Myocyte (in vitro differentiated cells): ENCODE measurements around the gene ZNF442. TPM values are rescaled to one million over a fixed set of nuclear protein-coding genes. Genes with fewer than 3 reads are reported as not detected.
"Not testable (repeated sequence)": the region's sequence is repeated elsewhere in the genome, so short reads cannot be mapped to it uniquely, and the experiment has no call there.

Experiments used
- DNase-seq: peaks from one replicate; pipeline ENCODE4 v3.0.0-alpha.2; 2012; ENCODE audit warnings: low read depth
- polyA plus RNA-seq: library from polyadenylated mRNA; unstranded; fragments of >200 nt; gene quantifications from one replicate; pipeline ENCODE4 v1.2.1, GENCODE V29; 2012; ENCODE audit warnings: missing spikeins
- total RNA-seq: library from RNA; depleted of rRNA; stranded (reverse); fragments of >200 nt; gene quantifications from 2 replicates; pipeline ENCODE4 v1.2.3, GENCODE V29; 2014

Gene ZNF442
- 2.8 and 3.7 TPM in 2 replicates for total RNA-seq
- 1.1 TPM for polyA plus RNA-seq

GRCh38 chr19:12365236-12366162, at the start of gene ZNF442:
Gene ZNF442 (minus strand): TSS chr19:12365683. CDS start chr19:12363631, 2,052 bp downstream.
- peak; percentile 99 for DNase-seq

- DNase-seq, result peak; percentile 3
These were observed 46.4 kb upstream of the ZNF442 start for GRCh38 chr19:12411893-12412292.

GRCh38 chr19:12400633-12401502, 35.4 kb upstream of the ZNF442 start, which contains the start of gene ZNF799:
Gene ZNF799 (minus strand): TSS chr19:12401271. CDS start chr19:12401070, 201 bp downstream.
- DNase-seq, result peak; percentile 97

DNA sequence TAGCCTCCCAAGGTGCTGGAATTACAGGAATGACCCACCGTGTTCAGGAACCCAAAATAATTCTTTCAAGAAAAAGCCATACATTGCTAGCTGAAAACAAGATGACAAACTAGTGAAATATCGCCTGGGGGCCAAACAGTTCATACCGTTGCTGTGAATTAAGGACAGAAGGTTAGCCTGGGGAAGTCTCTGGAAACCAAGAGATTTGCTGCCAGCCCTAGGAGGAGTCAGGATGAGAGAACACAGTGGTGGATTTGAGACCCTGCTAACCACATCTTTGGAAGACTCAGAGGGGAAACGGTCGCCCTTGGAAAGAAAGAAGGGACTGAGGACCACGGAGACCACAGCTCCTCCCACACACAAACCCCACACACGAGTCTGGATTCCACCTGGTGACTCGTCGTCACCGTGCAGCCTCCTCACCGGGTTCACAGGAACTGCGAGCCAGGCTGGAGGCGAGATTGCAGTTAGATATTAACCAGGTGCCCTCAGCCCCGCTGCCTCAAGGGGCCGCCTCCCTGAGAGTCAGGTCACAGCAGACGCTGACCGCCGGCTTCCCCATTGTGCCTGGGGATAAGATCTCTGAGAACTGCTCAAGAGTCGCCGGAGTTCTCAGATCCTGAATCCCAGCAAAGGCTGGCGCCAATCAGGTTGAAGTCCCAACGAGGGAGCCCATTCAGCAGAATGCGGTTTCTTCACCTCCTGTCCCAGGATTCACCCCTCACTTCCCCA, 34.6 kb upstream of the ZNF442 start:
- DNase-seq, result peak; percentile 5

DNA sequence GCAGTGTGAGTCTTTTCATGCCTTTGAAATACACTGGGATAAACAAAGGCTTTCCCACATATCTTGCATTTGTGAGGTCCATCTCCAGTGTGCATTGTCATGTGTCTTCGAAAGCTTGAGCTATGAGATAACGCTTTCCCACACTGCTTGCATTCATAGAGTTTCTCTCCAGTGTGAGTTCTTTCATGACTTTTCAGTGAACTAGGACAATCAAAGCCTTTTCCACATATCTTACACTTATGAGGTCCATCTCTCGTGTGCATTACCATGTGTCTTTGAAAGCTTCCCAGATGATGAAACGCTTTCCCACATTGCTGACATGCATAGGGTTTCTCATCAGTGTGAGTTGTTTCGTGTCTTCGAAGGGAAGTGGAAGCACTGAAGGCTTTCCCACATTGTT, 25.7 kb upstream of the ZNF442 start:
- DNase-seq, result not testable (repeated sequence)

DNA sequence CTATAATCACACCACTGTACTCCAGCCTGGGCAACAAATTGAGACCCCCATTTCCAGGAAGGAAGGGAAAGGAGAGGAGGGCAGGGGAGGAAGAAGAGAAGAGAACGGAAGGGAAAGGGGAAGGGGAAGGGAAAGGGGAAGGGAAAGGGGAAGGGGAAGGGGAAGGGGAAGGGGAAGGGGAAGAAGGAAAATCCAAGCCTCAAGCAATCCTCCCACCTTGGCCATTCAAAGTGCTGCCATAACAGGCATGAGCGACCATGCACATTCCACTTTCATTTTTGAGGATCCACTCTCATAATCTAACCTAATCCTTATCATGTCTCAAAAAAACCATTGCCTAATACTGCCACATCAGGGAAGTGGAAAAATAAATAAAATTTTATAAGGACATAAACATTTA, 20.9 kb upstream of the ZNF442 start:
- not testable (repeated sequence) for DNase-seq

DNA sequence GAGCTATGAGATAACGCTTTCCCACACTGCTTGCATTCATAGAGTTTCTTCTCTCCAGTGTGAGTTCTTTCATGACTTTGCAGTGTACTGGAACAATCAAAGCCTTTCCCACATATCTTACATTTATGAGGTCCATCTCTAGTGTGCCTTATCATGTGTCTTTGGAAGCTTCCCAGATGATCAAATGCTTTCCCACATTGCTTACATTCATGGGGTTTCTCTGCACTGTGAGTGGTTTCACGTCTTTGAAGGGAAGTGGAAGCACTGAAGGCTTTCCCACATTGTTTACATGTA, 14.9 kb upstream of the ZNF442 start:
- DNase-seq, result no peak

DNA sequence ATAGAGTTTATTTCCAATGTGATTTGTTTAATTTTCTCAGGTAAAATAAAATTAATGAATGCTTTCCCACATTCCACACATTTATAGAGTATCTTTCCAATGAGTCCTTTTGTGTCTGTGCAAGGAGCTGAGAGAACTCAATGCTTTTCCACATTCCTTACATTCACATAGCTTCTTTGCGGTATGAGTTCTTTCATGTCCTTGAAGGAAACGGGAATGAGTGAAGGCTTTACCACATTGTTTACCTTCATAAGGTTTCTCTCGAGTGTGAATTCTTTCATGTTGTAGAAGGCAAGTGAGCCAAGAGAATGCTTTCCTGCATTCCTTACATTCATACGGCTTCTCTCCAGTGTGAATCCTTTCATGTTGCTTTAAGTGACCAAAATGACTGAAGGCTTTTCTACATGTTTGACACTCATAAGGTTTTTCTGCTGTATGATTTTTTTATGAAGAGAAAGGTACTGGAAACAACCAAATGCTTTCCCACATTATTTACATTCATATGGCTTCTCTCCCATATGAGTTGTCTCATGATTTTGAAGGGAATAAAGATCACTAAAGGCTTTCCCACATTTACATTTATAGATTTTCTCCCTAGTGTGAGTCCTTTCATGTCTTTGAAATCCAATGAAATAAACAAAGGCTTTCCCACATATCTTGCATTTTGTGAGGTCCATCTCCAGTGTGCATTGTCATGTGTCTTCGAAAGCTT, 14.4 kb upstream of the ZNF442 start:
- DNase-seq, result no peak

DNA sequence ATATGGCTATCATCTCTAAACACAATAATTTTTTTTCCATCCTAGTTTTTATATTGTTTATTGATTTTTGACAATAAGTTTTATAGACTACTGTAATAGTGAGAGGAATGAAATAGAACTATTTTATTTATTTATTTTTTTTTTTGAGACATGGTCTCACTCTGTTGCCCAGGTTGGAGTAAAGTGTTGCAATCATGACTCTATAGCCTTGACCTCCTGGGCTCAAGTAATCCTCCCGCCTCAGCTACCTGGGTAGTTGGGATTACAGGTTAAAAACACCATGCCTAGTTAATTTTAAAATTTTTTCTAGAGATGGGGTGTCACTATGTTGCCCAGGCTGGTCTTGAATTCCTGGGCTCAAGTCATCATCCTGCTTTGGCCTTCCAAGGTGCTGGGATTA, 8.5 kb upstream of the ZNF442 start:
- no peak for DNase-seq

DNA sequence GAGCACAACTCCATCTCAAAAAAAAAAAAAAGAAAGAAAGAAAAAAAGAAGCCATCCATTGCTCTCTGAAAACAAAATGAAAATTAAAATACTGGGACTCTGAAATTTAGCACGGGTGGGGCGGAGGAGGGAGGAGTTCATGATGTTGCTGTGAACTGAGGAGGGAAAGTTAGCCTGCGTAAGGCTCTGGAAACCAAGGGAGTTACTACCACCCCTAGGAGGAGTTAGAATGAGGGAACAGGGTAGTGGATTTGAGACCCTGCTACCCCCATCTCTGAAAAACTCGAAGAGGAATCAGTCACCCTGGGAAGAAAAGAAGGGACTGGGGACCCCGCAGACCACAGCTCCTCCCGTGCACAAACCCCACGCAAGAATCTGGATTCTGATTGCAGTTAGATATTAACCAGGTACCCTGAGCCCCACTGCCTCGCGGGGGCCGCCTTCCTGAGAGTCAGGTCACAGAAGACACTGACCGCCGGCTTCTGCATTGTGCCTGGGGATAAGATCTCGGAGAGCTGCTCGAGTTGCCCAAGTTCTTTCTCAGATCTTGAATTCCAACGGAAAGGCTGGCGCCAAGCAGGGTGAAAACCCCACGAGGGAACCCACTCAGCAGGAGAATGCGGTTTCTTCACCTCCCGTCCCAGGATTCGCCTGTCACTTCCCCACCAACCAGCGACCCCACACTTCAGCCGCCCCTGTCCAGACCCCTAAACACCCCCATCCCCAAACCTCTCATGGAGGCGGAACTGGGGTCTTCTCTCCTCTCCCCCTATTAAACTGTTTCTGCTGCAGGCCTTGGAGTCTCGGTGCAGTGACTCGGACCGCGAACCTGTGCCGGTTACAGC, 870 bp downstream of the ZNF442 start:
- DNase-seq, result peak; percentile 26

GRCh38 chr19:12362236-12362635, 3.2 kb downstream of the ZNF442 start:
- not testable (repeated sequence) for DNase-seq

DNA sequence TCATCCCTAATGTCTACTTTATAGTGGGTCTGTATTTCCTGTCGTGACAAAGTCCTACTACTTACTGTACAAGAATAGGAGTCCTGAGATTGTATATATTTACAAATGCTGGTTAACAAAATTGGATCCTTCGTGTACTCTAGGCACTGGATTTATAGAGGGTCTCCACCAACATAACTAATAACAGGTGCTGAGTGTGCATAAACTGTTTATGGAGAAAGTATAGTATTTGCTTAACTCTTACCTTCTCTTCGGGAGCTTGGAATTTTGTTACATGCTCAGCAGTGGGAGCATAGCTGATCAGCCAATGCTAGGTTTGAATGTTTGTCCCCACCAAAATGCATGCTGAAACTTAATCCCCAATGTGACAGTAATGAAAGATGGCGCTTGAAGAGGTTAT, 12.1 kb downstream of the ZNF442 start:
- no peak for DNase-seq

- DNase-seq, result no peak
These were observed 14.6 kb downstream of the ZNF442 start for GRCh38 chr19:12350890-12351197.

DNA sequence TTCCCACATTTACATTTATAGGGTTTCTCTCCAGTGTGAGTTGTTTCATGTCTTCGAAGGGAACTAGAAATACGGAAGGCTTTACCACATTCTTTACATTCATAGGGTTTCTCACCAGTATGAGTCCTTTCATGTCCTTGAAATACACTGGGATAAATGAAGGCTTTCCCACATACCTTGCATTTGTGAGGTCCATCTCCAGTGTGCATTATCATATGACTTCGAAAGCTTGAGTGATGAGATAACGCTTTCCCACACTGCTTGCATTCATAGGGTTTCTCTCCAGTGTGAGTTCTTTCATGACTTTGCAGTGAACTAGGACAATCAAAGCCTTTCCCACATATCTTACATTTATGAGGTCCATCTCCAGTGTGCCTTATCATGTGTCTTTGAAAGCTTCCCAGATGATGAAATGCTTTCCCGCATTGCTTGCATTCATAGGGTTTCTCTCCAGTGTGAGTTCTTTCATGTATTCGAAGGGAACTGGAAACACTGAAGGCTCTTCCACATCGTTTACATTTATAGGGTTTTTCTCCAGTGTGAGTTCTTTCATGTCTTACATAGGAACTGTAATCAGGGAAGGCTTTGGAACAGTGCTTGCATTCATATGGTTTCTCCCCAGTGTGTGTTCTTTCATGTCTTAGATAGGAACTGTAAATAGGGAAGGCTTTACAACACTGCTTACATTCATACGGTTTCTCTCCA, 15.1 kb downstream of the ZNF442 start:
- no peak for DNase-seq

DNA sequence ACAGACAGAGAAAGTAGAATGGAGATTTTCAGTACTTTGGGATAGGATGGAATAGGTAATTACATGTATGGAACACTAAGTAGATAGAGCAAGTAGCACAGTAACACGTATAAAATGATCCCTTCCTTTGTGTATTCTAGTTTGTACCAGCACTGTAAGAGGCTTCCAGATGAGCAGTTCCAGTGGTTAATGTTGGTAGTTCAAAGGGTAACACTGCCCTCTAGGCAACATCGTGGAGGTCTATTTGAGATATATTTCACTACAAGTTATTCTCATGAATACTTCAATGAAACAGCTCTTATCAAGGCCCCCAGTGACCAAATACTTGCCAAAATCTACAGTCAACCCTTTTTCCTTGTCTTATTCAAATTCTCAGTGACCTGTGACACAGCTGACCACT, 18.6 kb downstream of the ZNF442 start:
- no peak for DNase-seq

DNA sequence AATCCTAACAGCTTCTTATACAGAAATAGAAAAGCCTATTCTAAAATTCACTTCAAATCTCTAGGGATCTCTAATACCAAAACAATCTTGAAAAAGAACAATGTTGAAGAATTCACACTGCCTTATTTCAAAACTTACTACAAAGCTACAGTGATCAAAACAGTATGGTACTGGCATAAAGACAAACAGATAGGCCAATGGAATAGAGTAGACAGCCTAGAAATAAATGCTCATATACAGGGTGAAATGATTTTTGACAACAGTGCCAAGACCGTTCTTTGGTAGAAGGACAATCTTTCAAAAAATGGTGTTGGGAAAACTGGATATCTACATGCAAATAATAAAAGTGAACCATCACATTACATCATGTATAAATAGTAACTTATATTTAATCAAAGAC, 20.3 kb downstream of the ZNF442 start:
- no peak for DNase-seq

- peak; percentile 97 for DNase-seq
These were observed 32.0 kb downstream of the ZNF442 start, which contains the start of gene ZNF563 for GRCh38 chr19:12333162-12334159. Gene ZNF563 (minus strand): TSS chr19:12333633. CDS start chr19:12333482, 151 bp downstream.
